ENCODE results near the gene PDZD7.
A peak's percentile ranks its signal among the peaks of the same experiment; 100 is the strongest.

Gene PDZD7

DNA sequence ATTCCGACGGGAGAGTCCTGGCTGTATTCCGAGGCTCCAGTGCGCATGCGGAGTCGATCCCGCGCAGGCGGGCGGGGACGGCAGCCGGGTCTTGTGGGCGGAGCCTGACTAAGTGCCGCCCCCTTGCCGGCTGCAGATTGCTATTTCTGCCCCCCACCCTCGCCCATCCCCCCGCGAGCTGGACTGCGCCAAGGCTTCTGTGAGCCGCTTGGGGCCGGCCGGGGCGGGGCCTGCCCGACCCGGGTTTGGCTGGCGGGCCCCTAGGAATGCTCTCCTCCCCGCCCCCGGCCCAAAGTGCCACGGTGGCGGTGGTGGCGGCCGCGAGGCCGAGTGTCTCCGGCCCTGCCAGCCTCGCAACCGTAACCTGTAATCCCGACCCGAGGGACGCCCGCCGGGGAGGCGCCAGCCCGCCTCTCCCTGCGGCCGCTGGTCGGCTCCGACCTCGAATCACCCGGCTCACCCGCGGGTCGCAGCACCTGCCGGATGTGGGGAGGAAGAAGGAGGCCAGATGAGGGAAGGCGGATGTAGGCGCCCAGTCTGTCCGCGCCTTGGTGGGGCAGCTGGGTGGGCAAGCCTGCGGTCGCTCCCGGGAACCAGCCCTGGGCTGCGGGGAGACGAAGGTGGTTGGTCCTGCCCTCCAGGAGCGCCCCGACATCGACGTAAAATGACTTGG lies 30.2 kb upstream of the PDZD7 start (continued):
- TF ChIP-seq, protein P1, sequence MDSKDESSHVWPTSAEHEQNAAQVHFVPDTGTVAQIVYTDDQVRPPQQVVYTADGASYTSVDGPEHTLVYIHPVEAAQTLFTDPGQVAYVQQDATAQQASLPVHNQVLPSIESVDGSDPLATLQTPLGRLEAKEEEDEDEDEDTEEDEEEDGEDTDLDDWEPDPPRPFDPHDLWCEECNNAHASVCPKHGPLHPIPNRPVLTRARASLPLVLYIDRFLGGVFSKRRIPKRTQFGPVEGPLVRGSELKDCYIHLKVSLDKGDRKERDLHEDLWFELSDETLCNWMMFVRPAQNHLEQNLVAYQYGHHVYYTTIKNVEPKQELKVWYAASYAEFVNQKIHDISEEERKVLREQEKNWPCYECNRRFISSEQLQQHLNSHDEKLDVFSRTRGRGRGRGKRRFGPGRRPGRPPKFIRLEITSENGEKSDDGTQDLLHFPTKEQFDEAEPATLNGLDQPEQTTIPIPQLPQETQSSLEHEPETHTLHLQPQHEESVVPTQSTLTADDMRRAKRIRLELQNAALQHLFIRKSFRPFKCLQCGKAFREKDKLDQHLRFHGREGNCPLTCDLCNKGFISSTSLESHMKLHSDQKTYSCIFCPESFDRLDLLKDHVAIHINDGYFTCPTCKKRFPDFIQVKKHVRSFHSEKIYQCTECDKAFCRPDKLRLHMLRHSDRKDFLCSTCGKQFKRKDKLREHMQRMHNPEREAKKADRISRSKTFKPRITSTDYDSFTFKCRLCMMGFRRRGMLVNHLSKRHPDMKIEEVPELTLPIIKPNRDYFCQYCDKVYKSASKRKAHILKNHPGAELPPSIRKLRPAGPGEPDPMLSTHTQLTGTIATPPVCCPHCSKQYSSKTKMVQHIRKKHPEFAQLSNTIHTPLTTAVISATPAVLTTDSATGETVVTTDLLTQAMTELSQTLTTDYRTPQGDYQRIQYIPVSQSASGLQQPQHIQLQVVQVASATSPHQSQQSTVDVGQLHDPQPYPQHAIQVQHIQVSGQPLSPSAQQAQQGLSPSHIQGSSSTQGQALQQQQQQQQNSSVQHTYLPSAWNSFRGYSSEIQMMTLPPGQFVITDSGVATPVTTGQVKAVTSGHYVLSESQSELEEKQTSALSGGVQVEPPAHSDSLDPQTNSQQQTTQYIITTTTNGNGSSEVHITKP (tag by site-specific recombination; IDR thresholded peaks at IDR 0.05), result peak; percentile 88
- TF ChIP-seq ZNF473 (tag by site-specific recombination; IDR thresholded peaks at IDR 0.05) (no peak), ZNF19 (tag by site-specific recombination; IDR thresholded peaks at IDR 0.05; ENCODE audit: low read depth) (no peak), KLF10 (tag by site-specific recombination; IDR thresholded peaks at IDR 0.05) (peak; percentile 79), ZNF777 (tag by site-specific recombination; IDR thresholded peaks at IDR 0.05; ENCODE audit: borderline replicate concordance) (peak; percentile 89), ZBTB1 (tag by site-specific recombination; IDR thresholded peaks at IDR 0.05) (no peak; the same call in 1 of the 2 replicates), ZSCAN16 (tag by site-specific recombination; IDR thresholded peaks at IDR 0.05) (no peak; the same call in 1 of the 2 replicates), ZNF292 (tag by site-specific recombination; IDR thresholded peaks at IDR 0.05; ENCODE audit: borderline replicate concordance, low read depth) (no peak), ZNF76 (tag by site-specific recombination; IDR thresholded peaks at IDR 0.05; ENCODE audit: borderline replicate concordance, low read depth) (peak; percentile 78), ZNF404 (tag by site-specific recombination; IDR thresholded peaks at IDR 0.05) (0 out of 2 replicates have a peak, but pooled peaks have one; percentile 24), ZNF2 (tag by site-specific recombination; IDR thresholded peaks at IDR 0.05) (peak; percentile 75), ZNF184 (tag by site-specific recombination; IDR thresholded peaks at IDR 0.05) (no peak), BCL11A (tag by site-specific recombination; IDR thresholded peaks at IDR 0.05; ENCODE audit: low read depth) (peak; percentile 68; the same call in 1 of the 2 replicates), SETDB1 (IDR thresholded peaks at IDR 0.05; ENCODE audit: insufficient read length, low read length) (no peak), ZNF548 (tag by site-specific recombination; IDR thresholded peaks at IDR 0.05) (no peak), ZNF596 (tag by site-specific recombination; IDR thresholded peaks at IDR 0.05) (0 out of 2 replicates have a peak, but pooled peaks have one; percentile 5), TRIM28 (IDR thresholded peaks at IDR 0.05; ENCODE audit: borderline replicate concordance, low read length) (no peak), SP7 (tag by site-specific recombination; IDR thresholded peaks at IDR 0.05) (peak; percentile 75), OSR2 (tag by site-specific recombination; IDR thresholded peaks at IDR 0.05) (peak; percentile 47; the same call in 1 of the 2 replicates), ZNF146 (tag by site-specific recombination; IDR thresholded peaks at IDR 0.05) (no peak), ZNF629 (tag by site-specific recombination; IDR thresholded peaks at IDR 0.05) (peak; percentile 51), ZNF558 (tag by site-specific recombination; IDR thresholded peaks at IDR 0.05) (no peak), ZNF132 (tag by site-specific recombination; IDR thresholded peaks at IDR 0.05; ENCODE audit: borderline replicate concordance) (no peak), MEIS1 (CRISPR knock-in tag; IDR thresholded peaks at IDR 0.05; ENCODE audit: borderline replicate concordance) (no peak), ZNF341 (tag by site-specific recombination; IDR thresholded peaks at IDR 0.05; ENCODE audit: low read depth) (peak; percentile 53; the same call in 1 of the 2 replicates), ZNF776 (tag by site-specific recombination; IDR thresholded peaks at IDR 0.05; ENCODE audit: borderline replicate concordance) (no peak), SCRT1 (tag by site-specific recombination; IDR thresholded peaks at IDR 0.05; ENCODE audit: borderline replicate concordance) (no peak), ZNF555 (tag by site-specific recombination; conservative IDR thresholded peaks at IDR 0.05) (no peak)
- TF ChIP-seq, protein P2, sequence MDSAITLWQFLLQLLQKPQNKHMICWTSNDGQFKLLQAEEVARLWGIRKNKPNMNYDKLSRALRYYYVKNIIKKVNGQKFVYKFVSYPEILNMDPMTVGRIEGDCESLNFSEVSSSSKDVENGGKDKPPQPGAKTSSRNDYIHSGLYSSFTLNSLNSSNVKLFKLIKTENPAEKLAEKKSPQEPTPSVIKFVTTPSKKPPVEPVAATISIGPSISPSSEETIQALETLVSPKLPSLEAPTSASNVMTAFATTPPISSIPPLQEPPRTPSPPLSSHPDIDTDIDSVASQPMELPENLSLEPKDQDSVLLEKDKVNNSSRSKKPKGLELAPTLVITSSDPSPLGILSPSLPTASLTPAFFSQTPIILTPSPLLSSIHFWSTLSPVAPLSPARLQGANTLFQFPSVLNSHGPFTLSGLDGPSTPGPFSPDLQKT (IDR thresholded peaks at IDR 0.05; ENCODE audit: borderline replicate concordance, low read depth, low read length), result no peak
- TF ChIP-seq, protein P3, sequence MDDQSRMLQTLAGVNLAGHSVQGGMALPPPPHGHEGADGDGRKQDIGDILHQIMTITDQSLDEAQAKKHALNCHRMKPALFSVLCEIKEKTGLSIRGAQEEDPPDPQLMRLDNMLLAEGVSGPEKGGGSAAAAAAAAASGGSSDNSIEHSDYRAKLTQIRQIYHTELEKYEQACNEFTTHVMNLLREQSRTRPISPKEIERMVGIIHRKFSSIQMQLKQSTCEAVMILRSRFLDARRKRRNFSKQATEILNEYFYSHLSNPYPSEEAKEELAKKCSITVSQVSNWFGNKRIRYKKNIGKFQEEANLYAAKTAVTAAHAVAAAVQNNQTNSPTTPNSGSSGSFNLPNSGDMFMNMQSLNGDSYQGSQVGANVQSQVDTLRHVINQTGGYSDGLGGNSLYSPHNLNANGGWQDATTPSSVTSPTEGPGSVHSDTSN (CRISPR knock-in tag; IDR thresholded peaks at IDR 0.05), result 0 out of 2 replicates have a peak, but pooled peaks have one; percentile 39
- TF ChIP-seq, protein P4, sequence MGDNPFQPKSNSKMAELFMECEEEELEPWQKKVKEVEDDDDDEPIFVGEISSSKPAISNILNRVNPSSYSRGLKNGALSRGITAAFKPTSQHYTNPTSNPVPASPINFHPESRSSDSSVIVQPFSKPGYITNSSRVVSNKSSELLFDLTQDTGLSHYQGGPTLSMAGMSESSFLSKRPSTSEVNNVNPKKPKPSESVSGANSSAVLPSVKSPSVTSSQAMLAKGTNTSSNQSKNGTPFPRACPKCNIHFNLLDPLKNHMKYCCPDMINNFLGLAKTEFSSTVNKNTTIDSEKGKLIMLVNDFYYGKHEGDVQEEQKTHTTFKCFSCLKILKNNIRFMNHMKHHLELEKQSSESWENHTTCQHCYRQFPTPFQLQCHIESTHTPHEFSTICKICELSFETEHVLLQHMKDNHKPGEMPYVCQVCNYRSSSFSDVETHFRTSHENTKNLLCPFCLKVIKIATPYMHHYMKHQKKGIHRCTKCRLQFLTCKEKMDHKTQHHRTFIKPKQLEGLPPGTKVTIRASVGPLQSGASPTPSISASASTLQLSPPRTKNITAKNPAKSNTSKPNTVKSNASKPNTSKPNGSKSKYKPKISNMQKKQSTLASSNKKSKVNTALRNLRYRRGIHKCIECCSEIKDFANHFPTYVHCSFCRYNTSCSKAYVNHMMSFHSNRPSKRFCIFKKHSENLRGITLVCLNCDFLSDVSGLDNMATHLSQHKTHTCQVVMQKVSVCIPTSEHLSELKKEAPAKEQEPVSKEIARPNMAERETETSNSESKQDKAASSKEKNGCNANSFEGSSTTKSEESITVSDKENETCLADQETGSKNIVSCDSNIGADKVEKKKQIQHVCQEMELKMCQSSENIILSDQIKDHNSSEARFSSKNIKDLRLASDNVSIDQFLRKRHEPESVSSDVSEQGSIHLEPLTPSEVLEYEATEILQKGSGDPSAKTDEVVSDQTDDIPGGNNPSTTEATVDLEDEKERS (tag by site-specific recombination; IDR thresholded peaks at IDR 0.05), result no peak
